MM.1S (cell line): ENCODE measurements around the gene NPSR1.

Source experiments
- DNase-seq: peaks from one replicate; pipeline ENCODE4 v3.0.0-alpha.2; 2015
- H2AFZ ChIP-seq: fragments of 300-600 bp; sonication (generic); 2 replicates; pipeline ENCODE4 v1.6.0; 2016; ENCODE audit warnings: antibody characterized with exemption, low read length
- H3F3A ChIP-seq: fragments of 300-600 bp; sonication (generic); 2 replicates; pipeline ENCODE4 v1.6.1; 2016; ENCODE audit warnings: mild to moderate bottlenecking, antibody characterized with exemption, low read length, moderate library complexity, mixed read lengths; ENCODE audit not compliant: insufficient read depth
- H3K27ac ChIP-seq: fragments of 300-600 bp; sonication (generic); 2 replicates; pipeline ENCODE4 v1.5.1; 2016; ENCODE audit warnings: mild to moderate bottlenecking, low read length
- H3K27me3 ChIP-seq: fragments of 300-600 bp; sonication (generic); replicated peaks from 2 replicates; pipeline ENCODE4 v1.6.0; 2016; ENCODE audit warnings: low read length; ENCODE audit not compliant: insufficient read depth
- H3K36me3 ChIP-seq: fragments of 300-600 bp; sonication (generic); replicated peaks from 2 replicates; pipeline ENCODE4 v1.6.1; 2016; ENCODE audit warnings: mild to moderate bottlenecking, low read length, mixed read lengths; ENCODE audit not compliant: insufficient read depth
- H3K4me1 ChIP-seq: fragments of 300-600 bp; sonication (generic); 2 replicates; pipeline ENCODE4 v1.6.1; 2016; ENCODE audit warnings: low read length, mixed read lengths
- H3K4me2 ChIP-seq: fragments of 300-600 bp; sonication (generic); 2 replicates; pipeline ENCODE4 v1.6.0; 2016; ENCODE audit warnings: low read depth, low read length
- H3K4me3 ChIP-seq: fragments of 300-600 bp; sonication (generic); 2 replicates; pipeline ENCODE4 v1.5.1; 2016; ENCODE audit warnings: low read length, mixed read lengths
- H3K79me2 ChIP-seq: fragments of 300-600 bp; sonication (generic); 2 replicates; pipeline ENCODE4 v1.6.1; 2016; ENCODE audit warnings: mixed run types, low read length, mixed read lengths
- H3K9ac ChIP-seq: fragments of 300-600 bp; sonication (generic); 2 replicates; pipeline ENCODE4 v1.6.1; 2016; ENCODE audit warnings: low read length, mixed read lengths
- H3K9me2 ChIP-seq: fragments of 300-600 bp; sonication (generic); replicated peaks from 2 replicates; pipeline ENCODE4 v1.6.1; 2016; ENCODE audit warnings: mild to moderate bottlenecking, low read length, mixed read lengths; ENCODE audit not compliant: insufficient read depth
- H3K9me3 ChIP-seq: fragments of 300-600 bp; sonication (generic); replicated peaks from 2 replicates; pipeline ENCODE4 v1.6.1; 2016; ENCODE audit warnings: mild to moderate bottlenecking, low read length, mixed read lengths; ENCODE audit not compliant: insufficient read depth
- H4K20me1 ChIP-seq: fragments of 300-600 bp; sonication (generic); 2 replicates; pipeline ENCODE4 v1.6.1; 2016; ENCODE audit warnings: mild to moderate bottlenecking, low read length, moderate library complexity, mixed read lengths; ENCODE audit not compliant: insufficient read depth
- CTCF ChIP-seq: fragments of 300-600 bp; sonication (generic); IDR thresholded peaks from 2 replicates; pipeline ENCODE4 v1.5.1; 2016; ENCODE audit warnings: antibody characterized with exemption, low read length, mixed read lengths
- EZH2 ChIP-seq: fragments of 300-600 bp; sonication (generic); optimal IDR thresholded peaks from 2 replicates; pipeline ENCODE3; 2017; ENCODE audit warnings: low read depth, mild to moderate bottlenecking, antibody characterized with exemption, low read length, mixed read lengths
- EZH2phosphoT487 ChIP-seq: fragments of 300-600 bp; sonication (generic); IDR thresholded peaks from 2 replicates; pipeline ENCODE4 v1.6.1; 2018; ENCODE audit warnings: antibody characterized with exemption, low read length

Gene NPSR1

DNA sequence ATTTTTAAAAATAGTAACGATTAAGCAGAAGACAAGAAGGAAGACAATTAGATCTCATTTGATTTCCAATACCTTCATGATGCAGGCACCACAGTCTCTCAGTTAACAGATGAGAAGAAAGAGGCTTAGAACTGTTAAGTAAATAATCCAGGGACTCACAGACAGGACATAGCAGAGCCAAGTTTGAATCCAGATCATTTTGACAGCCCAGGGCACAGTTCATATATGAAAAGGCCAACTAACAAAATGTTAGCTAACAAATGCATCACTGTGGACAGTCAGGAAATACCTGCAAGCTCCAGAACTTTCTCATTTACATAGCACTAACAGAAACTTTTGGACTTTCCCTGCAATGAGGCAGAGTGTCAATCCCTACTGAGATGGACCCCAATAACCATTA is 4.2 kb upstream of the NPSR1 start:
- no peak for DNase-seq
- no peak overlapping the region for H2AFZ ChIP-seq
- no peaks in the 10 kb centered on the region for H4K20me1 ChIP-seq
- H3F3A ChIP-seq: no peaks in the 10 kb centered on the region
- no peak overlapping the region for H3K9ac ChIP-seq
- no peak overlapping the region for H3K4me3 ChIP-seq
- no peaks in the 10 kb centered on the region for H3K79me2 ChIP-seq
- H3K4me1 ChIP-seq: no peaks in the 10 kb centered on the region
- no peaks in the 10 kb centered on the region for H3K9me3 ChIP-seq
- no peak for TF ChIP-seq CTCF
- no peak for TF ChIP-seq EZH2phosphoT487
- TF ChIP-seq EZH2: no peak
- H3K36me3 ChIP-seq: no peaks in the 10 kb centered on the region
- no peaks in the 10 kb centered on the region for H3K27me3 ChIP-seq
- H3K4me2 ChIP-seq: no peak overlapping the region
- no peak overlapping the region for H3K27ac ChIP-seq
- no peaks in the 10 kb centered on the region for H3K9me2 ChIP-seq

GRCh38 chr7:34655384-34655783 is 2.6 kb upstream of the NPSR1 start:
- Histone ChIP-seq H3F3A (no peaks in the 10 kb centered on the region), H3K4me1 (no peaks in the 10 kb centered on the region), H2AFZ (no peak overlapping the region), H3K36me3 (no peaks in the 10 kb centered on the region), H3K79me2 (no peaks in the 10 kb centered on the region), H3K9me3 (no peaks in the 10 kb centered on the region), H3K9ac (no peak overlapping the region), H3K4me3 (no peak overlapping the region), H3K27me3 (no peaks in the 10 kb centered on the region), H4K20me1 (no peaks in the 10 kb centered on the region), H3K9me2 (no peaks in the 10 kb centered on the region), H3K4me2 (no peak overlapping the region), H3K27ac (no peak overlapping the region)
- no peak for TF ChIP-seq EZH2
- TF ChIP-seq CTCF: no peak
- no peak for TF ChIP-seq EZH2phosphoT487
- no peak for DNase-seq

- no peak for TF ChIP-seq EZH2phosphoT487
- no peak for TF ChIP-seq CTCF
- no peak for TF ChIP-seq EZH2
- no peak for DNase-seq
- H4K20me1 ChIP-seq: no peaks in the 10 kb centered on the region
- H3K27me3 ChIP-seq: no peaks in the 10 kb centered on the region
- no peak overlapping the region for H3K27ac ChIP-seq
- H2AFZ ChIP-seq: no peak overlapping the region
- no peaks in the 10 kb centered on the region for H3K79me2 ChIP-seq
- H3K4me1 ChIP-seq: no peaks in the 10 kb centered on the region
- no peaks in the 10 kb centered on the region for H3F3A ChIP-seq
- H3K9me3 ChIP-seq: no peaks in the 10 kb centered on the region
- no peak overlapping the region for H3K4me3 ChIP-seq
- no peaks in the 10 kb centered on the region for H3K36me3 ChIP-seq
- H3K9ac ChIP-seq: no peak overlapping the region
- no peak overlapping the region for H3K4me2 ChIP-seq
- H3K9me2 ChIP-seq: no peaks in the 10 kb centered on the region
These were observed 2.0 kb upstream of the NPSR1 start for GRCh38 chr7:34656041-34656440.
